CD4-positive, alpha-beta T cell treated with Interleukin-12 subunit alpha and Interleukin-12 subunit beta, for 1 hour (primary cell): ENCODE results near the gene RNF25.
A peak's percentile ranks its signal among the peaks of the same experiment; 100 is the strongest.

ENCODE experiments used
- DNase-seq: peaks from one replicate; pipeline ENCODE4 v3.0.0-alpha.2; 2020

RNF25 gene

DNA sequence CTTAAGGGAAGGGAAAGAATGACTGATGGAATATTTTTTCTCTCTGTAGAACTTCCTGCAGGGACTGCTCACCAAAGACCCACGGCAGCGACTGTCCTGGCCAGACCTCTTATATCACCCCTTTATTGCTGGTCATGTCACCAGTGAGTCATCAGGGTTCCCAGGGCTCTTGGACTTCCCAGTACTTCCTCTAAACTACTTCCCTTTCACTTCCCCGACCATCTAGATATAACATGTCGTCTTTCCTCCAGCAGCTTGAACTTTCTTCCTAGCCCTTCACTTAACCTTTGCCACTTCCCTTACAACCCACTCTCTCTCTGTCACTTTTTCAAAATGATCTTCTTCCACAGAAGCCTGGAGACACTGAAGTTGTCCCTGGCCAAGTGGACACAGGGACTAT, 7.3 kb upstream of the RNF25 start:
- no peak for DNase-seq

- no peak for DNase-seq
These were observed 627 bp downstream of the RNF25 start for GRCh38 chr2:218671097-218671653.

GRCh38 chr2:218664653-218665052, 7.1 kb downstream of the RNF25 start:
- no peak for DNase-seq

- no peak for DNase-seq
These were observed 7.9 kb downstream of the RNF25 start for GRCh38 chr2:218663901-218664300.

- no peak for DNase-seq
These were observed 9.0 kb downstream of the RNF25 start for GRCh38 chr2:218662827-218663226.

GRCh38 chr2:218662377-218662776, 9.4 kb downstream of the RNF25 start:
- DNase-seq, result no peak

DNA sequence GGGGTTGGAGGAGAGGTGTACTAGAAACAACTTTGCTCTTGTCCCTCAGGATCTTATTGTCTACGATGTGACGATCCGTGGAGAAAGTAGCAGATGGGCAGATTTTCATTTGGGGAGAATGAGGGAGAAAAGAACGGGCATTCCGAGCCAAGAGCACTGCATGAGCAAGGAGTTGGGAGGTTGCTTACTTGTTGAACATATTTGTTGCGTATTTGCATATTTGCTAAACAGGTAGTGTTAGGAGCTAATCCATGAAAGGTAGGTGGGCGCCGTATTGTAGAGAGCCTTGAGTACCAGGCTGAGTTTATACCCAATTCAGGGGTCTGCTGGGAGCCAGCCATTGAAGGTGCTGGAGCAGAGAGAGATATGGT, 11.8 kb downstream of the RNF25 start:
- no peak for DNase-seq

GRCh38 chr2:218659258-218659987, 12.4 kb downstream of the RNF25 start, which contains the start of the genes BCS1L and ZNF142:
TSS of gene BCS1L (plus strand) at chr2:218659683. CDS start at chr2:218660988, 1,305 bp downstream.
TSS of gene ZNF142 (minus strand) at chr2:218659623. CDS start at chr2:218656429, 3,194 bp downstream.
- peak; percentile 93 for DNase-seq

- peak; percentile 50 for DNase-seq
These were observed 13.0 kb downstream of the RNF25 start for GRCh38 chr2:218658671-218659257.

GRCh38 chr2:218655751-218656150, 16.1 kb downstream of the RNF25 start:
- no peak for DNase-seq

DNA sequence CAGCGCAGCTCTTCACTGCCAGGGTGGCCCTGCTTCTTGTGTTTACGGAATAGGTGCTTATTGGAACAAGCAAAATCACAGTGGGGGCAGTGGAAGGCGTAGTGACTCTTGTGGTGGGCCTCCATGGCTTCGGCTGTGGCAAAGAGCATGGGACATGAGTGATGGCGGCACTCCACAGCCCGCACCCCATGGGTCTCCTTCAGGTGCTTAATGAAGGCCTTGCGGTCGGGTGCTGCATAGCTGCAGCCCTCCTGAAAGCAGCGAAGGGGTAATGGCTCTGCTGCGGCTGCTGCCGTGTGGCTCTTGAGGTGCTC, 23.1 kb downstream of the RNF25 start:
- no peak for DNase-seq

GRCh38 chr2:218648088-218648786, 23.6 kb downstream of the RNF25 start:
- peak; percentile 59 for DNase-seq

DNA sequence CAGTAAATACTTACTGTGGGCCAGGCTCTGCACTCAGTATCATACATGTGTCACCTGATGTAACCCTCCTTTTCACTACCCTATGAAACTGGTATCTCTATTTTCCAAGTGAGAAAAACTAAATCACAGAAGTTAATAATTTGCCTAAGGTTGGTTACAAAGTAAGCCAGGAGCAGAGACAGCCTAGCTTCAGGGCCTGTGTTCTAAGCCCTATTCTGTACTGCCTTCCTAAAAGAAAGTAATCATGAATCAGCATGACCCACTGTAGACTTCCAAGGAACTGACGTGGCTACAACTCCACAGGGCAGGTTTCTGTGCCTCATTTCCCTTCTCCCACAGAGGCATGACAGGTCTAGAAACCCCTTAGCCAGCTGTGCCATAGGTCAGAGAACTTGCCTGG, 26.7 kb downstream of the RNF25 start:
- no peak for DNase-seq

- DNase-seq, result no peak
These were observed 27.1 kb downstream of the RNF25 start for GRCh38 chr2:218644721-218645120.

GRCh38 chr2:218643751-218644310, 28.0 kb downstream of the RNF25 start:
- DNase-seq, result no peak

- no peak for DNase-seq
These were observed 29.0 kb downstream of the RNF25 start for GRCh38 chr2:218642786-218643185.

GRCh38 chr2:218642121-218642656, 29.6 kb downstream of the RNF25 start:
- DNase-seq, result no peak

- DNase-seq, result no peak
These were observed 33.4 kb downstream of the RNF25 start for GRCh38 chr2:218638372-218638771.

DNA sequence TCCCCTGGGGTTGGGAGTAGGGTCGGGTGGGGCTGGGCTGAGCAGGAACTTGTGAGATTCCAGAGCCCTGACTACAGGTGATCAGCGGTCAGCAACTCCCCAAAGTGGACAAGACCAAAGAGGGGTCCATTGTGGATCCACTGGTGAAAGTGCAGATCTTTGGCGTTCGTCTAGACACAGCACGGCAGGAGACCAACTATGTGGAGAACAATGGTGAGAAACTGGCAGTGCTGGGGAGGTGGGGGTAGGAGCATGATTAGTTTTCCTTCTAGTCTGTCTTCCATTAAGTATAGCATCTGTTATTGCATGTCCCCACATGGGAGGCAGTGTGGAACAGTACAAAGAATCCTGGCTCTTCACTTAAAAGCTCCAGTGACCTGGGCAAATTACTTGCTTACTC, 36.1 kb downstream of the RNF25 start:
- DNase-seq, result no peak

DNA sequence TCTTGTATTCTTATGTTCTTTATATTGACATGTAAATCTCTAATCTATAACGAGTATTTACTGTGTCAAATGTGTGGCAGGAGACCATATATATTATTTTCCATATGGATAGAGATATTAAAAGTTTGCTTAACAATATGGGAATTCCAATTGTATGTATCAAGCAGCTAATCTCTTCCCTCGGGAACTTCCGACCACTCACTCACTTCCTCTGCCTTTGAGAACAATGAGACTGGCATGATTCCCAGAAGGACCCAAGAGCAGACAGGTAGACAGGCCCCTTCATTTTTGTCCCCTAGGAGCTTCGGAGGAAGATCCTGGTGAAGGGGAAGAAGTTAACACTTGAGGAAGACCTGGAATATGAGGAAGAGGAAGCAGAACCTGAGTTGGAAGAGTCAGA, 40.0 kb downstream of the RNF25 start:
- DNase-seq, result no peak

GRCh38 chr2:218627939-218628338, 43.9 kb downstream of the RNF25 start:
- DNase-seq, result no peak

GRCh38 chr2:218626369-218626768, 45.4 kb downstream of the RNF25 start:
- no peak for DNase-seq

DNA sequence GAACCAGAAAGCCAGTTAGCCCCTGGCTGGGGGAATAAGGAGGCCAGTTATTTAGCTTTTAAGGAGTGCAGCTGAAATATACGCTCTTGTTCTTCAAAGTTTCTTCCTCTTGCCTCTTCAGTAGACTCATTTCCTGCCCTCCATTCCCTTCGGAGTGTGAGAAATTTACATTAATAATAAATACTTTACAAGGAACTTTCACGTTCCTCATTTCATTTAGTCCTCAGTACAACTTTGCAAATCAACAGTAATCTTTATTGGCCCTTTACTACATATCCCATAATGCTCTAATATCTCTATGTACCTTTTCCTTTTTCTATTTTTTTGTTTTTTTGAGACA, 48.5 kb downstream of the RNF25 start:
- DNase-seq, result no peak
